GM19452 (cell line): Measurements from ENCODE around the gene CTNNA3.

Experiments used
- ATAC-seq: cut with Tn5 transposase; IDR thresholded peaks from one replicate; pipeline ENCODE4 v1.9.1; 2021; ENCODE audit not compliant: unreplicated experiment

Gene CTNNA3

GRCh38 chr10:66189271-66189670 is 1506.7 kb downstream of the CTNNA3 start:
- no peak for ATAC-seq

GRCh38 chr10:66187053-66187733 is 1508.8 kb downstream of the CTNNA3 start:
- ATAC-seq: no peak

GRCh38 chr10:66183028-66183427 is 1513.0 kb downstream of the CTNNA3 start:
- ATAC-seq: no peak

- ATAC-seq: peak; percentile 83
These were observed 1515.2 kb downstream of the CTNNA3 start for GRCh38 chr10:66180581-66181318.

- no peak for ATAC-seq
These were observed 1516.0 kb downstream of the CTNNA3 start for GRCh38 chr10:66180021-66180420.

GRCh38 chr10:66176772-66177171 is 1519.2 kb downstream of the CTNNA3 start:
- ATAC-seq: no peak

- no peak for ATAC-seq
These were observed 1528.2 kb downstream of the CTNNA3 start for GRCh38 chr10:66167816-66168215.

- ATAC-seq: no peak
These were observed 1533.3 kb downstream of the CTNNA3 start for GRCh38 chr10:66162560-66163143.

- ATAC-seq: no peak
These were observed 1544.6 kb downstream of the CTNNA3 start for GRCh38 chr10:66151346-66151745.

GRCh38 chr10:66148312-66148711 is 1547.7 kb downstream of the CTNNA3 start:
- no peak for ATAC-seq

- ATAC-seq: no peak
These were observed 1552.0 kb downstream of the CTNNA3 start for GRCh38 chr10:66144016-66144415.

- no peak for ATAC-seq
These were observed 1593.2 kb downstream of the CTNNA3 start for GRCh38 chr10:66102756-66103155.

GRCh38 chr10:66098595-66099480 is 1597.2 kb downstream of the CTNNA3 start:
- no peak for ATAC-seq

- no peak for ATAC-seq
These were observed 1600.4 kb downstream of the CTNNA3 start for GRCh38 chr10:66095610-66096009.

- no peak for ATAC-seq
These were observed 1610.1 kb downstream of the CTNNA3 start for GRCh38 chr10:66085906-66086305.

GRCh38 chr10:66071907-66072306 is 1624.1 kb downstream of the CTNNA3 start:
- no peak for ATAC-seq

- no peak for ATAC-seq
These were observed 1637.4 kb downstream of the CTNNA3 start for GRCh38 chr10:66058594-66058993.

GRCh38 chr10:66049335-66049734 is 1646.7 kb downstream of the CTNNA3 start:
- ATAC-seq: no peak

- no peak for ATAC-seq
These were observed 1650.1 kb downstream of the CTNNA3 start for GRCh38 chr10:66045859-66046258.

GRCh38 chr10:66041771-66042170 is 1654.2 kb downstream of the CTNNA3 start:
- no peak for ATAC-seq

GRCh38 chr10:66038623-66039022 is 1657.4 kb downstream of the CTNNA3 start:
- ATAC-seq: no peak
